EH (cell line): ENCODE results near the gene STAU1.
"Not testable (repeated sequence)": the region's sequence is repeated elsewhere in the genome, so short reads cannot be mapped to it uniquely, and the experiment has no call there.

Source experiments
- DNase-seq: peaks from one replicate; pipeline ENCODE4 v3.0.0-alpha.2; 2015; ENCODE audit warnings: low read depth

The STAU1 gene

DNA sequence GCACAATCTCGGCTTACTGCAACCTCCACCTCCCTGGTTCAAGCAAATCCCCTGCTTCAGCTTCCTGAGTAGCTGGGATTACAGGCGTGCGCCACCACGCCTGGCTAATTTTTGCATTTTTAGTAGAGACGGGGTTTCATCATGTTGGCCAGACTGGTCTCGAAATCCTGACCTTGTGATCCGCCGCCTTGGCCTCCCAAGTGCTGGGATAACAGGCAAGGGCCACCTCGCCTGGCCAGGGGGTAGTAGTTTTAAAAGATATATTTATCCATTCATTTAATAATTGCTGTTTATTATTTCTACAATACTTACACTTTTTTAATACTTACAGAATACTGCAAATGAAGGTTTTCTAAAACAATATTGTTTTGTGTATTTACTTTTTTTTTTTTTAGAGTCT, 15.6 kb upstream of the STAU1 start:
- no peak for DNase-seq

GRCh38 chr20:49203011-49203410, 14.9 kb upstream of the STAU1 start:
- no peak for DNase-seq

DNA sequence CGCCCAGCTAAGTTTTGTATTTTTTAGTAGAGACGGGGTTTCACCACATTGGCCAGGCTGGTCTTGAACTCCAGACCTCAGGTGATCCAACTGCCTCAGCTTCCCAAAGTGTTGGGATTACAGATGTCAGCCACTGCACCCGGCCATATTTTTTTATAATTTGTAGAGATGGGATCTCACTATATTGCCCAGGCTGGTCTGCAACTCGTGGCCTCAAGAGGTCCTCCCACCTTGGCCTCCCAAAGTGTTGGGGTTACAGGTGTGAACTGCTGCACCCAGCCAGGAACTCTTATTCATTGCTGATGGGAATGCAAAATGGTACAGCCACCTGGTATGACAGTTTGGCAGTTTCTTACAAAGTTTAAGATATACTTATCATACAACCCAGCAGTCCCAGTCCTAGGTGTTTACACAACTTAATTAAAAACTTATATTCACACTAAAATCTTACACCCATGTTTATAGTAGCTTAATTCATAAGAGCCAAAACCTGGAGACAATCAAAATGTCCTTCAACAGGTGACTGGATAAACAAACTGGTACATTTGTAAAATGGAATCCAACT, 11.7 kb upstream of the STAU1 start:
- no peak for DNase-seq

DNA sequence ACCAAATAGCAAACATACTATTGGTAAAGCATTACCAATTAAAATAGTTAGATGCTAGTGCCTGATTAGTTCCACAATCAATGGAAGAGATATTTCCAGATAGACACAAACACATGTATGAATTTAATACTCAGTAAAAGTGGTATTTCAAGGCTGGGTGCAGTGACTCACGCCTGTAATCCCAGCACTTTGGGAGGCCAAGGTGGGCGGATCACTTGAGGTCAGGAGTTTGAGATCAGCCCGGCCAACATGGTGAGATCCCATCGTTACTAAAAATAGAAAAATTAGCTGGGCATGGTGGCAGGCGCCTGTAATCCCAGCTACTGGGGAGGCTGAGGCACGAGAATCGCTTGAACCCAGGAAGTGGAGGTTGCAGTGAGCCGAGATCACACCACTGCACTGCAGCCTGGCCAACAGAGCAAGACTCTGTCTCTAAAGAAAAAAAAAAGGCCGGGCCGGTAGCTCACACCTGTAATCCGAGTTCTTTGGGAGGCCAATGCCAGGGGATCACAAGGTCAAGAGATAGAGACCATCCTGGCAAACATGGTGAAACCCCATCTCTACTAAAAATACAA, 4.9 kb upstream of the STAU1 start:
- not testable (repeated sequence) for DNase-seq

GRCh38 chr20:49187330-49187850, 744 bp downstream of the STAU1 start:
- no peak for DNase-seq

DNA sequence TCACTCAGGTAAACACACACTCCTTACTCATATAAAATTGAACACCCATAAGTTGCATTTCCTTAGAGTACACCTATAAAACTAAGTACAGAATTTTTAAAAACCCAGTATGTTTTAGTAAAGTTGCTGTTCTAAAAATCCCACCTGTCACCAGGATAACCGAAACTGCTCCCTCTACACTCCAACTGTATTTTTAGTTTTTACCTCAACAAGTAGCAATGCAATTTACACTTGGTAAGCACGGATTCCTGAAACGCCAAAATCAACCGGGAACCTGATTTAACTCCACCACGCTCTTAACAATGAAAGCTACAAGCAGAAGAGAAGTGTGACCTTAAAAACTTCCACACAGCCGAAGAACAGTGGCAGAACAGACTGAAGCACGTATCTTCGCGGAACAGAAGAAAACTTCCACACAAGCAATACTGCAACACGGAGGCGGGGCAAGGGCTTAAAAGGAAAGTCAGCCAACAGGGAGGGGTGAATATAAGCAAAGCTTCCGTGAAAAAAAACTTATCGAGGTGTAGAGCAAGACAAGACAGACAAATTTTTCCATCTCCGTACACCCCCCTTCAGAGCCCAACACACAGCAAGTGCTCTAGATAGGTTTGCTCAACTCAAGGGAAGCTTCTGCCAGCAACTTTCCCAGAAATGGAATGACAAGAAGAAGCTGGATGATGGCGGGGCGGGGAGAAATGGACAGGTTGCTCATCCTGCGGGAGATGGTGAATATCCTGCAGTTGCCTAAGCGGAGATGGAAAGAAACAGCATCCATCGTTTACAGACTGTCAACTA, 1.4 kb downstream of the STAU1 start:
- peak; percentile 65 for DNase-seq

DNA sequence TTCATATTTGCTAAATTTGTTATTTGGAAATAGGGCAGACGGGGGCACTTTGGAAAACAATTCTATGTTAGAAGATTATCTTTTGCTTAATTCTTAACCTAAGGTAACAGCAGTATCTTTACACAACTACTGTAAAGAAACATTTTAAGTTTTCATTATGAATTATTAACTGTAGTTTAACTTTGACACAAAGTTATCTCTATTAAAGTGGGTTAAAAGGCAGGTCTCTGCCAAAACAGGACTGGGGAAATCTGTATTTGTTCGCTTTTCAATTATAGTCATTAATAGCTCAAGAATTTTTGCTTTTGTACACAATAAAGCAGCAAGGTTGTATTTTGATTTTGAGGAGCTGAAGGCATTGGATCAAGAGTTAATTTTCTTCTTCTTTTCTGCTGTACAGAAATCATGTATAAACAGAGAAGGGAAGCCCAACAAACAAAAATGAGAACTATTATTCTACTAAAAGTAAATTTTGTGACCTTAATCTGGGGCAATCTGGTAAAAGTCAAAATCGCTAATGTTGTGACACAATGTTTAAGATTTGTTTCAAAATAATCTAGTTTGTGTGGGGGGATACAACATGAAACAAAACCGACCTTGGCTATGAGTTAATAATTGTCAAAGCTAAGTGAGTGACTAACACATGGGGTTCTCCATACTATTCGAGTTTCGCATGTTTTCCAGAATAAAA, 2.9 kb downstream of the STAU1 start:
- DNase-seq = no peak

GRCh38 chr20:49184691-49185070, 3.5 kb downstream of the STAU1 start:
- DNase-seq = no peak

GRCh38 chr20:49184084-49184501, 4.0 kb downstream of the STAU1 start:
- not testable (repeated sequence) for DNase-seq

DNA sequence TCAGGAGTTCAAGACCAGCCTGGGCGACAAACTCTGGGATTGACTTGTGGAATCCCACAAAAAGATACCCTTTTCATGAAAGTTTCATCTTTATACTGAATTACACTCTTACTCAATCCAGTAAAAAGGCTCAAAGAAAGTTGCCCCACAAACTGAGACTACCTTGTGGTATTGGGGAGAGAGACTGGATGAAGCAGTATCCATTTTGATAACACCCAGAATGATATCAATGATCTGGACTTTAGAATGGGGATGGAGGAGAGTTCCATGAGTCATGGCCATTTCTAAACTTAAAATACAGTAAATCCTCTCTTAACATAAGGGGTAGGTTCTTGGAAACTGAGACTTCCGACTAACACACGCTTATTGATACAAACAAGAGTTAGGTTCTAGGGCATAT, 4.7 kb downstream of the STAU1 start:
- no peak for DNase-seq

- DNase-seq = no peak
Observed at GRCh38 chr20:49181265-49181877, 6.8 kb downstream of the STAU1 start.

GRCh38 chr20:49179368-49180277, 8.5 kb downstream of the STAU1 start:
- no peak for DNase-seq

GRCh38 chr20:49174183-49174582, 14.0 kb downstream of the STAU1 start:
- no peak for DNase-seq

GRCh38 chr20:49172413-49172812, 15.7 kb downstream of the STAU1 start:
- DNase-seq = no peak

- DNase-seq = no peak
Observed at GRCh38 chr20:49171909-49172308, 16.2 kb downstream of the STAU1 start.

DNA sequence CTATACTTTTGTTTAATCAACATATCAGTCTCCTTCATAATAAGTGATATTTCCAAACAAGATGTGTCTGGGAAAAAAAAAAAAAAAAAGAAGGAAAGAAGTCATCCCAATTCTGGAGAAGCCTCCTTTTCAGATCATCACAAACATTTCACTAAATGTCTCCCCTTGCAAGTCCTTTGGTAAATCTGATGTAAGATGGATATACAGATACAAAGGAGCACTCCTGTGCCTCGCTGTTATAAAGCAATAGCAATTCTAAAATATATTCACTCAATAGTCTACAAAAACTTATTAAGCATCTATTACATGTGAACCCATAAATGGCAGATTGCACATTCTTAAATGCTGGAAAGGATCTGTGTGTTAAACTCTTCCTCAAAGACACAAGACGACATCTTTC, 17.4 kb downstream of the STAU1 start:
- DNase-seq = no peak

- no peak for DNase-seq
Observed at GRCh38 chr20:49169547-49169946, 18.6 kb downstream of the STAU1 start.

DNA sequence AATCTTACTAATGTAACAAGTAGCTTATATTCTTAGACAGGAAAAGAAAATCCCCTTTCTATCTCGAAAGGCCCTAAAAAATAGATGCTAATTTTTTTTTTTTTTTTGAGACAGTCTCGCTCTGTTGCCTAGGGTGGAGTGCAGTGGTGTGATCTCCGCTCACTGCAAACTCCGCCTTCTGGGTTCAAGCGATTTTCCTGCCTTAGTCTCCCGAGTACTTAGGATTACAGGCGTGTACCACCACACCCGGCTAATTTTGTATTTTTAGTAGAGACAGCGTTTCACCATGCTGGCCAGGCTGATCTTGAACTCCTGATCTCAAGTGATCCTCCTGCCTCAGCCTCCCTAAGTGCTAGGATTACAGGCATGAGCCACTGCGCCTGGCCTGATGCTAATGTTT, 19.3 kb downstream of the STAU1 start:
- not testable (repeated sequence) for DNase-seq

GRCh38 chr20:49167811-49168507, 20.2 kb downstream of the STAU1 start:
- DNase-seq = peak; percentile 62
